ENCODE results near the gene FGF7.

- no peak for TF ChIP-seq TEAD4 (IDR thresholded peaks at IDR 0.05)
- no peak for TF ChIP-seq FOXM1 (IDR thresholded peaks at IDR 0.05; ENCODE audit: borderline replicate concordance, low read depth)
Observed at GRCh38 chr15:49528289-49528688, 105.2 kb downstream of the FGF7 start.
